Osteocyte (in vitro differentiated cells): Measurements from ENCODE around the gene GPATCH2. TPM values are rescaled to one million over a fixed set of nuclear protein-coding genes. Genes with fewer than 3 reads are reported as not detected.

Experiments used
- DNase-seq: peaks from one replicate; pipeline ENCODE4 v3.0.0; 2021; ENCODE audit warnings: mixed read lengths; ENCODE audit not compliant: unreplicated experiment; ENCODE audit errors: extremely low spot score
- H3K27ac Mint-ChIP-seq: one replicate; pipeline ENCODE4 v1.8.0; 2021; ENCODE audit warnings: mild to moderate bottlenecking, mixed read lengths; ENCODE audit not compliant: unreplicated experiment
- H3K27me3 Mint-ChIP-seq: one replicate; pipeline ENCODE4 v1.8.0; 2021; ENCODE audit warnings: mixed read lengths; ENCODE audit not compliant: unreplicated experiment
- H3K36me3 Mint-ChIP-seq: one replicate; pipeline ENCODE4 v1.8.0; 2021; ENCODE audit warnings: mixed read lengths; ENCODE audit not compliant: unreplicated experiment
- H3K4me1 Mint-ChIP-seq: one replicate; pipeline ENCODE4 v1.8.0; 2021; ENCODE audit warnings: mixed read lengths; ENCODE audit not compliant: unreplicated experiment
- H3K4me3 Mint-ChIP-seq: one replicate; pipeline ENCODE4 v1.8.0; 2021; ENCODE audit warnings: mild to moderate bottlenecking, moderate library complexity, mixed read lengths; ENCODE audit not compliant: unreplicated experiment
- H3K9me3 Mint-ChIP-seq: one replicate; pipeline ENCODE4 v1.8.0; 2021; ENCODE audit warnings: mixed read lengths; ENCODE audit not compliant: unreplicated experiment
- CTCF ChIP-seq: fragments of 200-600 bp; sonication (generic); IDR thresholded peaks from 2 replicates; pipeline ENCODE4 v1.5.0; 2021; ENCODE audit warnings: antibody characterized with exemption, mild to moderate bottlenecking, moderate library complexity
- total RNA-seq: library from RNA; stranded (reverse); gene quantifications from 2 replicates; pipeline ENCODE4 v1.2.1, GENCODE V29; 2021

GPATCH2 gene
- total RNA-seq, 1 donor from 2014 or later = 14.9 TPM

GRCh38 chr1:217562229-217562878 lies 68.5 kb downstream of the GPATCH2 start:
- H3K9me3 Mint-ChIP-seq = no peaks in the 10 kb centered on the region
- peak overlapping the region; percentile 66 for H3K27ac Mint-ChIP-seq
- H3K4me1 Mint-ChIP-seq = peaks cover 30% of the 10 kb centered on the region
- no peak for TF ChIP-seq CTCF
- no peak for DNase-seq
- no peaks in the 10 kb centered on the region for H3K27me3 Mint-ChIP-seq
- no peaks in the 10 kb centered on the region for H3K36me3 Mint-ChIP-seq
- peak overlapping the region; percentile 12 for H3K4me3 Mint-ChIP-seq

- no peaks in the 10 kb centered on the region for H3K27me3 Mint-ChIP-seq
- peaks cover under 1% of the 10 kb centered on the region for H3K36me3 Mint-ChIP-seq
- no peak for DNase-seq
- H3K4me1 Mint-ChIP-seq = peaks cover 30% of the 10 kb centered on the region
- H3K4me3 Mint-ChIP-seq = no peak overlapping the region
- TF ChIP-seq CTCF = no peak
- no peaks in the 10 kb centered on the region for H3K9me3 Mint-ChIP-seq
- H3K27ac Mint-ChIP-seq = no peak overlapping the region
Measured at GRCh38 chr1:217561446-217561845, 69.4 kb downstream of the GPATCH2 start.

DNA sequence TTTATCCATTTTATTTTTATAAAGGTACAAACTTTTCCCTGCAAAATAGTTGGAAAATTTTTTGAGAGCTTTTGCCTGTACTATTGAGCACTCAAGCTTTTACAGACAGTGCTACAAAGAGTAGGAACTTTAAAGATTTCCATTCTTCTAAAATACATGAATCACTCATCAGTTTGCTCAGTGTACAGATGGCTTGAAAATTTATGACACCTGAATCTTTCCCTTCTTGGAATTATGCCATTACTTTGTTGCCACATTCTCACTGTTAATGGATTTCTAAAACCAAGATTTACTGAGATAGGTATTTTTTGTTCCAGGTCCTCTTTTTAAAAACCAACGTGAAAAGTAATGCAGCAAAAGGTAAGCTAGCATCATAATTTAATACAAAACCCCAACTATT lies 76.0 kb downstream of the GPATCH2 start:
- no peak for DNase-seq
- H3K9me3 Mint-ChIP-seq = no peaks in the 10 kb centered on the region
- no peak for TF ChIP-seq CTCF

DNA sequence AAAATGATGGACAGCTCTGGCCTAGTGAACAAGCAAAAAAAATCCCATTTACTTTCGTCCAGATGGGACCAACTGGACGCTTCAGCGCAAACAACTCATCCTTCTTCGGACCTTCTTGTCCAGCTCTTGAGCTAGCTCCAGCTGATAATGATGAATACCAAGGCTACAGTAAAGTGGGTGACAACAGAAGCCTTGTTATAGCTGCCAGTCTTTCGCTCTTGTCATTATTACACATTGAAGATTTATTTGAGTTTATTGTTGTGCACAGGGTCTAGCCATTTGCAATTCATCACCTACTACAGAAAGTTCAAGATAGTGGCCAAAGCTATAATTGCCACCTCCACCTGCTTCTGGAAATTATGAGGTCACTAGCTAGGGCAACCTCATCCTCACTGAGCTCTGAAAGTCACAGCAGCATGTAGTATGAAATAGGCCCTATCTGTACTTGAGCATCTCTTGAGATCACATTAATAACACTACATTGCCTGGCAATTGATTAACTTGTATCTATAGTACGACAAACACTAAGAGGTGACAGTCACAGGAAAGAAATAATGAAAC lies 76.9 kb downstream of the GPATCH2 start:
- Mint-ChIP-seq H3K27me3 (no peaks in the 10 kb centered on the region), H3K4me3 (no peak overlapping the region), H3K4me1 (peaks cover 5% of the 10 kb centered on the region), H3K36me3 (peaks cover 3% of the 10 kb centered on the region), H3K27ac (no peak overlapping the region), H3K9me3 (no peaks in the 10 kb centered on the region)
- TF ChIP-seq CTCF = no peak
- no peak for DNase-seq

More for the DNA sequence above, 76.0 kb downstream of the GPATCH2 start:
- Mint-ChIP-seq H3K36me3 (peaks cover 3% of the 10 kb centered on the region), H3K27me3 (no peaks in the 10 kb centered on the region), H3K4me1 (peaks cover 5% of the 10 kb centered on the region), H3K4me3 (no peak overlapping the region), H3K27ac (no peak overlapping the region)

DNA sequence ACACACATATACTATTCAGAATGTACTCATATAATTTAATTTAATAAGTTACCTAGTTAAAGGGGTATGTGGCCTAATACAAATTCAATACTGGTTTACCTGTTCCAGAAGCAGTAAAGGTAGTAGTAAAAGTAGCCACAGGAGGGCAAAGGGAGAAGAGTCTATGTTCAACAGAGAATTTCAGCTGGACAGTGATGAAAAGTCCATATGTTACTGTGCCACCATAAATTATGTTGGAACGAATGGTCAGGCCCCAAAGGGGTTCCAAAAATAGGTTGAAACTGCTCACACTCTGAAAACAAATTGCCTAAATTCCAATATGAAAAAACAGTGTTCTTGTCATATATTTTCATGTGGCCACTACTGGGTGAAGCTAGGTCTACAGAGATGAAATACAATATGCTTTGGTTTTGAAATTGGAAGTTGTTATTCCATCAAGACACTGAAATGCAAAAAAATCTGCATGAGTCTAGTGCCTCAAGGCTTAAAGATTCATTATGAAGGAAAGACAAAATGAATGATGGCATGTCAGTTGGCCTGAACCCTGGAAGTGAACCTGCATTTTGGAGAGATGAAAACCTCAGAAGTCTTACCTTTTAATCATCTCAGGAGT lies 78.4 kb downstream of the GPATCH2 start:
- Mint-ChIP-seq H3K27ac (no peak overlapping the region), H3K36me3 (peaks cover 6% of the 10 kb centered on the region), H3K9me3 (peaks cover 4% of the 10 kb centered on the region), H3K4me3 (no peak overlapping the region), H3K27me3 (no peaks in the 10 kb centered on the region), H3K4me1 (peaks cover 5% of the 10 kb centered on the region)
- DNase-seq = no peak
- TF ChIP-seq CTCF = no peak
